Neural progenitor cell (in vitro differentiated cells): Measurements from ENCODE around the gene GPHB5.

Source experiments
- EZH2 ChIP-seq: fragments of 200-600 bp; sonication (generic); IDR thresholded peaks from 2 replicates; pipeline ENCODE4 v1.6.1; 2017; ENCODE audit warnings: antibody characterized with exemption, mild to moderate bottlenecking, moderate library complexity
- TF ChIP-seq, protein P1 (sequence below): fragments of 200-600 bp; sonication (generic); IDR thresholded peaks from 2 replicates; pipeline ENCODE4 v1.5.1; 2017; ENCODE audit warnings: antibody characterized with exemption, mild to moderate bottlenecking

DNA sequence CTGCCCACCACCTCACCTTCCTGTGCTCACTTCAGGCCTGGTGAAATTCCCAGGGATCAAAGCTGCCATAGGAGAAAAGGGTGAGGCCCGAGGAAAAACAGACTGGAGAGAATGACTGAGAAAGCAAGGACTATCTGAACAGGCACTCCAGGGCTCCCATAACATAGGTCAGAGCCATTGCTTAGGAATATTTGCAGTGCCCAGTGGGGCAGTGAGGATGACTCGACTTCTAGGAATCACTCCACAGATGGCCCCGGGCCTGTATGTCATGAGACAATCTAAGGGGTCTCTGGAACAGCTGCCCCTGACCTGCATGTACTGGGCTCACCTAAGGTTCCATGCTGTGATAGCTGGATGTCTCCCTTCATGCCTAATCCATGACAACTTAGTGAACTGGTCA lies 51.6 kb downstream of the GPHB5 start:
- TF ChIP-seq, protein P1, sequence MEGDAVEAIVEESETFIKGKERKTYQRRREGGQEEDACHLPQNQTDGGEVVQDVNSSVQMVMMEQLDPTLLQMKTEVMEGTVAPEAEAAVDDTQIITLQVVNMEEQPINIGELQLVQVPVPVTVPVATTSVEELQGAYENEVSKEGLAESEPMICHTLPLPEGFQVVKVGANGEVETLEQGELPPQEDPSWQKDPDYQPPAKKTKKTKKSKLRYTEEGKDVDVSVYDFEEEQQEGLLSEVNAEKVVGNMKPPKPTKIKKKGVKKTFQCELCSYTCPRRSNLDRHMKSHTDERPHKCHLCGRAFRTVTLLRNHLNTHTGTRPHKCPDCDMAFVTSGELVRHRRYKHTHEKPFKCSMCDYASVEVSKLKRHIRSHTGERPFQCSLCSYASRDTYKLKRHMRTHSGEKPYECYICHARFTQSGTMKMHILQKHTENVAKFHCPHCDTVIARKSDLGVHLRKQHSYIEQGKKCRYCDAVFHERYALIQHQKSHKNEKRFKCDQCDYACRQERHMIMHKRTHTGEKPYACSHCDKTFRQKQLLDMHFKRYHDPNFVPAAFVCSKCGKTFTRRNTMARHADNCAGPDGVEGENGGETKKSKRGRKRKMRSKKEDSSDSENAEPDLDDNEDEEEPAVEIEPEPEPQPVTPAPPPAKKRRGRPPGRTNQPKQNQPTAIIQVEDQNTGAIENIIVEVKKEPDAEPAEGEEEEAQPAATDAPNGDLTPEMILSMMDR: no peak
- no peak for TF ChIP-seq EZH2
